ENCODE measurements around the gene ACADL.

The ACADL gene

GRCh38 chr2:210224941-210225672 lies at the start of gene ACADL:
ACADL (minus strand) TSS chr2:210225447; CDS start chr2:210225263, 184 bp downstream.
- DNase-seq: peak; percentile 13

GRCh38 chr2:210271300-210271699 lies 46.1 kb upstream of the ACADL start:
- no peak for DNase-seq

- DNase-seq: no peak
These were observed 43.9 kb upstream of the ACADL start for GRCh38 chr2:210269148-210269547.

- DNase-seq: no peak
These were observed 43.0 kb upstream of the ACADL start for GRCh38 chr2:210268281-210268680.

GRCh38 chr2:210267698-210268097 lies 42.5 kb upstream of the ACADL start:
- DNase-seq: no peak

- no peak for DNase-seq
These were observed 39.0 kb upstream of the ACADL start for GRCh38 chr2:210264282-210264681.

- DNase-seq: no peak
These were observed 38.6 kb upstream of the ACADL start for GRCh38 chr2:210263841-210264240.

- no peak for DNase-seq
These were observed 36.8 kb upstream of the ACADL start for GRCh38 chr2:210262036-210262435.

- DNase-seq: no peak
These were observed 34.4 kb upstream of the ACADL start for GRCh38 chr2:210259687-210260086.

GRCh38 chr2:210252699-210253606 lies 27.7 kb upstream of the ACADL start:
- DNase-seq: no peak

- no peak for DNase-seq
These were observed 25.4 kb upstream of the ACADL start for GRCh38 chr2:210250622-210251021.

GRCh38 chr2:210233487-210233886 lies 8.2 kb upstream of the ACADL start:
- DNase-seq: no peak

GRCh38 chr2:210230984-210231383 lies 5.7 kb upstream of the ACADL start:
- no peak for DNase-seq

- DNase-seq: no peak
These were observed 5.3 kb upstream of the ACADL start for GRCh38 chr2:210230518-210230917.

GRCh38 chr2:210228586-210228985 lies 3.3 kb upstream of the ACADL start:
- DNase-seq: no peak

- DNase-seq: no peak
These were observed 2.2 kb upstream of the ACADL start for GRCh38 chr2:210227290-210228088.

- DNase-seq: no peak
These were observed 976 bp upstream of the ACADL start for GRCh38 chr2:210226223-210226622.

- DNase-seq: no peak
These were observed 681 bp downstream of the ACADL start for GRCh38 chr2:210224591-210224940.

GRCh38 chr2:210215120-210215519 lies 10.1 kb downstream of the ACADL start:
- no peak for DNase-seq

- DNase-seq: no peak
These were observed 15.1 kb downstream of the ACADL start for GRCh38 chr2:210210185-210210584.

GRCh38 chr2:210207929-210208328 lies 17.3 kb downstream of the ACADL start:
- DNase-seq: no peak

- no peak for DNase-seq
These were observed 21.7 kb downstream of the ACADL start for GRCh38 chr2:210203558-210203957.

- no peak for DNase-seq
These were observed 22.1 kb downstream of the ACADL start for GRCh38 chr2:210203147-210203546.

Measured in activated CD4-positive, alpha-beta T cell treated with anti-CD3 and anti-CD28 coated beads, Interleukin-10, Interleukin-2, amounts not matched to agents 100 ng/mL and 50 ng/mL, durations not matched to agents 16 hours and 8 hours (primary cell).